ENCODE results near the gene FBXL14.

GRCh38 chr12:1591543-1591942 lies 2.8 kb downstream of the FBXL14 start:
- TF ChIP-seq JUN (IDR thresholded peaks at IDR 0.05) (no peak), SMC3 (IDR thresholded peaks at IDR 0.05) (no peak)
- TF ChIP-seq, protein P1, sequence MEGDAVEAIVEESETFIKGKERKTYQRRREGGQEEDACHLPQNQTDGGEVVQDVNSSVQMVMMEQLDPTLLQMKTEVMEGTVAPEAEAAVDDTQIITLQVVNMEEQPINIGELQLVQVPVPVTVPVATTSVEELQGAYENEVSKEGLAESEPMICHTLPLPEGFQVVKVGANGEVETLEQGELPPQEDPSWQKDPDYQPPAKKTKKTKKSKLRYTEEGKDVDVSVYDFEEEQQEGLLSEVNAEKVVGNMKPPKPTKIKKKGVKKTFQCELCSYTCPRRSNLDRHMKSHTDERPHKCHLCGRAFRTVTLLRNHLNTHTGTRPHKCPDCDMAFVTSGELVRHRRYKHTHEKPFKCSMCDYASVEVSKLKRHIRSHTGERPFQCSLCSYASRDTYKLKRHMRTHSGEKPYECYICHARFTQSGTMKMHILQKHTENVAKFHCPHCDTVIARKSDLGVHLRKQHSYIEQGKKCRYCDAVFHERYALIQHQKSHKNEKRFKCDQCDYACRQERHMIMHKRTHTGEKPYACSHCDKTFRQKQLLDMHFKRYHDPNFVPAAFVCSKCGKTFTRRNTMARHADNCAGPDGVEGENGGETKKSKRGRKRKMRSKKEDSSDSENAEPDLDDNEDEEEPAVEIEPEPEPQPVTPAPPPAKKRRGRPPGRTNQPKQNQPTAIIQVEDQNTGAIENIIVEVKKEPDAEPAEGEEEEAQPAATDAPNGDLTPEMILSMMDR (IDR thresholded peaks at IDR 0.05): no peak
